Measurements from ENCODE around the gene FMO3.

FMO3 gene

GRCh38 chr1:171107969-171108368 is 17.3 kb downstream of the FMO3 start:
- H3K4me1 Mint-ChIP-seq = no peaks in the 10 kb centered on the region
- no peak for DNase-seq (ENCODE audit: low spot score in 2 of 2)
- H3K9me3 Mint-ChIP-seq = no peaks in the 10 kb centered on the region
- ATAC-seq = no peak
- no peaks in the 10 kb centered on the region for H3K36me3 Mint-ChIP-seq
- H3K4me3 Mint-ChIP-seq = no peak overlapping the region
- H3K27ac Mint-ChIP-seq = no peak overlapping the region

GRCh38 chr1:171109966-171110365 is 19.3 kb downstream of the FMO3 start:
- no peaks in the 10 kb centered on the region for H3K9me3 Mint-ChIP-seq
- no peak for DNase-seq (ENCODE audit: low spot score in 2 of 2)
- H3K4me1 Mint-ChIP-seq = no peaks in the 10 kb centered on the region
- no peak overlapping the region for H3K4me3 Mint-ChIP-seq
- H3K36me3 Mint-ChIP-seq = no peaks in the 10 kb centered on the region
- no peak overlapping the region for H3K27ac Mint-ChIP-seq
- no peak for ATAC-seq

- H3K4me3 Mint-ChIP-seq = no peak overlapping the region
Observed at GRCh38 chr1:171110621-171111326, 20.1 kb downstream of the FMO3 start.

GRCh38 chr1:171112119-171112518 is 21.4 kb downstream of the FMO3 start:
- no peaks in the 10 kb centered on the region for H3K36me3 Mint-ChIP-seq
- no peak overlapping the region for H3K27ac Mint-ChIP-seq
- no peak overlapping the region for H3K4me3 Mint-ChIP-seq
- H3K9me3 Mint-ChIP-seq = no peaks in the 10 kb centered on the region
- DNase-seq (ENCODE audit: low spot score in 2 of 2) (no peak), ATAC-seq (no peak)
- no peaks in the 10 kb centered on the region for H3K4me1 Mint-ChIP-seq

More at GRCh38 chr1:171110621-171111326, 20.1 kb downstream of the FMO3 start:
- Mint-ChIP-seq H3K4me1 (no peaks in the 10 kb centered on the region), H3K9me3 (no peaks in the 10 kb centered on the region), H3K27ac (no peak overlapping the region), H3K36me3 (no peaks in the 10 kb centered on the region)
- no peak for ATAC-seq
- no peak for DNase-seq (ENCODE audit: low spot score in 2 of 2)

- no peak for DNase-seq (ENCODE audit: low spot score in 2 of 2)
- Mint-ChIP-seq H3K27ac (no peak overlapping the region), H3K36me3 (no peaks in the 10 kb centered on the region), H3K4me3 (no peak overlapping the region), H3K9me3 (no peaks in the 10 kb centered on the region), H3K4me1 (no peaks in the 10 kb centered on the region)
- ATAC-seq = no peak
Observed at GRCh38 chr1:171113382-171113781, 22.7 kb downstream of the FMO3 start.

GRCh38 chr1:171115280-171115897 is 24.7 kb downstream of the FMO3 start:
- ATAC-seq = no peak
- Mint-ChIP-seq H3K4me1 (no peaks in the 10 kb centered on the region), H3K4me3 (no peak overlapping the region), H3K36me3 (no peaks in the 10 kb centered on the region), H3K9me3 (no peaks in the 10 kb centered on the region), H3K27ac (no peak overlapping the region)
- no peak for DNase-seq (ENCODE audit: low spot score in 2 of 2)

GRCh38 chr1:171116676-171117075 is 26.0 kb downstream of the FMO3 start:
- H3K4me1 Mint-ChIP-seq = no peaks in the 10 kb centered on the region
- H3K9me3 Mint-ChIP-seq = no peaks in the 10 kb centered on the region
- H3K27ac Mint-ChIP-seq = no peak overlapping the region
- no peaks in the 10 kb centered on the region for H3K36me3 Mint-ChIP-seq
- no peak overlapping the region for H3K4me3 Mint-ChIP-seq
- DNase-seq (ENCODE audit: low spot score in 2 of 2) (no peak), ATAC-seq (no peak)

GRCh38 chr1:171117085-171117484 is 26.4 kb downstream of the FMO3 start:
- H3K9me3 Mint-ChIP-seq = no peaks in the 10 kb centered on the region
- no peaks in the 10 kb centered on the region for H3K36me3 Mint-ChIP-seq
- DNase-seq (ENCODE audit: low spot score in 2 of 2) (no peak), ATAC-seq (no peak)
- H3K27ac Mint-ChIP-seq = no peak overlapping the region
- no peak overlapping the region for H3K4me3 Mint-ChIP-seq
- no peaks in the 10 kb centered on the region for H3K4me1 Mint-ChIP-seq

GRCh38 chr1:171119648-171120047 is 28.9 kb downstream of the FMO3 start:
- no peaks in the 10 kb centered on the region for H3K36me3 Mint-ChIP-seq
- H3K27ac Mint-ChIP-seq = no peak overlapping the region
- no peak for DNase-seq (ENCODE audit: low spot score in 2 of 2)
- no peaks in the 10 kb centered on the region for H3K9me3 Mint-ChIP-seq
- no peak for ATAC-seq
- no peaks in the 10 kb centered on the region for H3K4me1 Mint-ChIP-seq
- H3K4me3 Mint-ChIP-seq = no peak overlapping the region

- Mint-ChIP-seq H3K4me3 (no peak overlapping the region), H3K4me1 (no peaks in the 10 kb centered on the region), H3K27ac (no peak overlapping the region), H3K36me3 (no peaks in the 10 kb centered on the region), H3K9me3 (no peaks in the 10 kb centered on the region)
- ATAC-seq (no peak), DNase-seq (ENCODE audit: low spot score in 2 of 2) (no peak)
Observed at GRCh38 chr1:171122299-171122698, 31.6 kb downstream of the FMO3 start.

GRCh38 chr1:171122893-171123292 is 32.2 kb downstream of the FMO3 start:
- Mint-ChIP-seq H3K9me3 (no peaks in the 10 kb centered on the region), H3K4me3 (no peak overlapping the region), H3K27ac (no peak overlapping the region), H3K36me3 (no peaks in the 10 kb centered on the region), H3K4me1 (no peaks in the 10 kb centered on the region)
- no peak for DNase-seq (ENCODE audit: low spot score in 2 of 2)
- ATAC-seq = no peak

GRCh38 chr1:171126504-171126903 is 35.8 kb downstream of the FMO3 start:
- Mint-ChIP-seq H3K9me3 (no peaks in the 10 kb centered on the region), H3K27ac (no peak overlapping the region), H3K36me3 (no peaks in the 10 kb centered on the region), H3K4me3 (no peak overlapping the region), H3K4me1 (no peaks in the 10 kb centered on the region)
- ATAC-seq (no peak), DNase-seq (ENCODE audit: low spot score in 2 of 2) (no peak)

- no peaks in the 10 kb centered on the region for H3K36me3 Mint-ChIP-seq
- H3K4me3 Mint-ChIP-seq = no peak overlapping the region
- H3K4me1 Mint-ChIP-seq = no peaks in the 10 kb centered on the region
- no peak for ATAC-seq
- DNase-seq (ENCODE audit: low spot score in 2 of 2) = no peak
- H3K27ac Mint-ChIP-seq = no peak overlapping the region
- no peaks in the 10 kb centered on the region for H3K9me3 Mint-ChIP-seq
Observed at GRCh38 chr1:171127099-171127498, 36.4 kb downstream of the FMO3 start.

GRCh38 chr1:171127501-171127900 is 36.8 kb downstream of the FMO3 start:
- H3K9me3 Mint-ChIP-seq = no peaks in the 10 kb centered on the region
- H3K4me1 Mint-ChIP-seq = no peaks in the 10 kb centered on the region
- H3K27ac Mint-ChIP-seq = no peak overlapping the region
- no peak for ATAC-seq
- H3K4me3 Mint-ChIP-seq = no peak overlapping the region
- no peaks in the 10 kb centered on the region for H3K36me3 Mint-ChIP-seq
- no peak for DNase-seq (ENCODE audit: low spot score in 2 of 2)

- Mint-ChIP-seq H3K9me3 (no peaks in the 10 kb centered on the region), H3K4me3 (no peak overlapping the region), H3K36me3 (no peaks in the 10 kb centered on the region), H3K27ac (no peak overlapping the region), H3K4me1 (no peaks in the 10 kb centered on the region)
- no peak for DNase-seq (ENCODE audit: low spot score in 2 of 2)
- no peak for ATAC-seq
Observed at GRCh38 chr1:171128463-171128862, 37.8 kb downstream of the FMO3 start.

- ATAC-seq = no peak
- no peaks in the 10 kb centered on the region for H3K9me3 Mint-ChIP-seq
- no peaks in the 10 kb centered on the region for H3K4me1 Mint-ChIP-seq
- no peak for DNase-seq (ENCODE audit: low spot score in 2 of 2)
- H3K27ac Mint-ChIP-seq = no peak overlapping the region
- no peak overlapping the region for H3K4me3 Mint-ChIP-seq
- no peaks in the 10 kb centered on the region for H3K36me3 Mint-ChIP-seq
Observed at GRCh38 chr1:171134204-171134923, 43.7 kb downstream of the FMO3 start.

Measured in stimulated activated effector memory CD8-positive, alpha-beta T cell treated with anti-CD3 and anti-CD28 coated beads, Interleukin-12 subunit alpha, Interleukin-12 subunit beta, amount 100 ng/mL, for 72 hours (primary cell).